ENCODE measurements around the gene STK25.

DNA sequence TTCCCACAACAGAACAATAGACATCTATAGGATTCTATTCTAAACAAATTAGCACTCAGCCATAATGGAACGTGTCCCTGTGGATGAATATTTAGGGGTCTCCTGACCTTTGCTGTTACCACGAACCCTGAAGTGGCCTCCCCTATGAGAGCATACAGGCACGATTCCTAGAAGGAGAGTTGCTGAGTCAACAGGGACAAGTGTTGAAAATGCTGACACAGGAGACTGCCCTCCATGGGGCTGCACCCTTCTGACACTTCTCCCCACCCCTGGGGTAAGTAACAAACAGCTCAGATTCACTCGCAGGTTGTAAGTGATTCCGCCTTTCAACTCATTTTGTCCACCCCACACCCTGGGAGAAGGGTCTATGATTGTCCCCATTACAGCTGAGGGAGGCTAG, 14.1 kb upstream of the STK25 start:
- TF ChIP-seq, protein P1, sequence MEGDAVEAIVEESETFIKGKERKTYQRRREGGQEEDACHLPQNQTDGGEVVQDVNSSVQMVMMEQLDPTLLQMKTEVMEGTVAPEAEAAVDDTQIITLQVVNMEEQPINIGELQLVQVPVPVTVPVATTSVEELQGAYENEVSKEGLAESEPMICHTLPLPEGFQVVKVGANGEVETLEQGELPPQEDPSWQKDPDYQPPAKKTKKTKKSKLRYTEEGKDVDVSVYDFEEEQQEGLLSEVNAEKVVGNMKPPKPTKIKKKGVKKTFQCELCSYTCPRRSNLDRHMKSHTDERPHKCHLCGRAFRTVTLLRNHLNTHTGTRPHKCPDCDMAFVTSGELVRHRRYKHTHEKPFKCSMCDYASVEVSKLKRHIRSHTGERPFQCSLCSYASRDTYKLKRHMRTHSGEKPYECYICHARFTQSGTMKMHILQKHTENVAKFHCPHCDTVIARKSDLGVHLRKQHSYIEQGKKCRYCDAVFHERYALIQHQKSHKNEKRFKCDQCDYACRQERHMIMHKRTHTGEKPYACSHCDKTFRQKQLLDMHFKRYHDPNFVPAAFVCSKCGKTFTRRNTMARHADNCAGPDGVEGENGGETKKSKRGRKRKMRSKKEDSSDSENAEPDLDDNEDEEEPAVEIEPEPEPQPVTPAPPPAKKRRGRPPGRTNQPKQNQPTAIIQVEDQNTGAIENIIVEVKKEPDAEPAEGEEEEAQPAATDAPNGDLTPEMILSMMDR (IDR thresholded peaks at IDR 0.05 in 8 of 11, conservative IDR thresholded peaks at IDR 0.05 in 3 of 11), result no peak
- no peak for TF ChIP-seq POLR2A (IDR thresholded peaks at IDR 0.05)
- no peak for TF ChIP-seq POLR2AphosphoS5 (IDR thresholded peaks at IDR 0.05)
